ENCODE measurements around the gene FMO3.

Gene FMO3

DNA sequence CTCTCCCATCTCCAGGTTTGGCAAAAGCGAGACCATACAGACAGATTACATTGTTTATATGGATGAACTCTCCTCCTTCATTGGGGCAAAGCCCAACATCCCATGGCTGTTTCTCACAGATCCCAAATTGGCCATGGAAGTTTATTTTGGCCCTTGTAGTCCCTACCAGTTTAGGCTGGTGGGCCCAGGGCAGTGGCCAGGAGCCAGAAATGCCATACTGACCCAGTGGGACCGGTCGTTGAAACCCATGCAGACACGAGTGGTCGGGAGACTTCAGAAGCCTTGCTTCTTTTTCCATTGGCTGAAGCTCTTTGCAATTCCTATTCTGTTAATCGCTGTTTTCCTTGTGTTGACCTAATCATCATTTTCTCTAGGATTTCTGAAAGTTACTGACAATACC lies 26.4 kb downstream of the FMO3 start:
- ChIA-PET CTCF (no interaction called here), POLR2A (no interaction called here)
- TF ChIP-seq, protein P1, sequence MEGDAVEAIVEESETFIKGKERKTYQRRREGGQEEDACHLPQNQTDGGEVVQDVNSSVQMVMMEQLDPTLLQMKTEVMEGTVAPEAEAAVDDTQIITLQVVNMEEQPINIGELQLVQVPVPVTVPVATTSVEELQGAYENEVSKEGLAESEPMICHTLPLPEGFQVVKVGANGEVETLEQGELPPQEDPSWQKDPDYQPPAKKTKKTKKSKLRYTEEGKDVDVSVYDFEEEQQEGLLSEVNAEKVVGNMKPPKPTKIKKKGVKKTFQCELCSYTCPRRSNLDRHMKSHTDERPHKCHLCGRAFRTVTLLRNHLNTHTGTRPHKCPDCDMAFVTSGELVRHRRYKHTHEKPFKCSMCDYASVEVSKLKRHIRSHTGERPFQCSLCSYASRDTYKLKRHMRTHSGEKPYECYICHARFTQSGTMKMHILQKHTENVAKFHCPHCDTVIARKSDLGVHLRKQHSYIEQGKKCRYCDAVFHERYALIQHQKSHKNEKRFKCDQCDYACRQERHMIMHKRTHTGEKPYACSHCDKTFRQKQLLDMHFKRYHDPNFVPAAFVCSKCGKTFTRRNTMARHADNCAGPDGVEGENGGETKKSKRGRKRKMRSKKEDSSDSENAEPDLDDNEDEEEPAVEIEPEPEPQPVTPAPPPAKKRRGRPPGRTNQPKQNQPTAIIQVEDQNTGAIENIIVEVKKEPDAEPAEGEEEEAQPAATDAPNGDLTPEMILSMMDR (IDR thresholded peaks at IDR 0.05; ENCODE audit: insufficient read depth, low read length, missing control alignments), result no peak
- no peak for DNase-seq (ENCODE audit: low read depth, low spot score)
- no peak overlapping the region for H3K4me3 ChIP-seq (ENCODE audit: low read depth, low read length)

DNA sequence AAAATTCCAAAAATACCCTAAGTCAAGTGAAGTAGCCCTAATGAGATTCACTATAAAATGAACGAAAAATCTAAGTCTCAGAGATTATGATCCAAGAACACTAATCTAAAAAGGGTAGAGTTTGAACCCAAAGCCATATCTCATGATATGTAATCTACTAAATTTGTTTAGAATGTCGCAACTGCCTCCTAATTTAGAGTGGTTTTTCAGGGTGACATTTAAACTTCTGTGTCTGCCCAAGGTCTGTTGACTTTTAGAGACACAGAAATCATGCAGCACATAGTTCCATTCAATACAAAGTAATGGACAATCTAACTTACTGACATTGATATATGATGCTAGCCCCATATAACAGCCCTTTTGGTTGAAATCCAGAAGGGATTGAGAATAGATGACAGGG lies 28.9 kb downstream of the FMO3 start:
- no peak for DNase-seq (ENCODE audit: low read depth, low spot score)
- TF ChIP-seq, protein P1 (IDR thresholded peaks at IDR 0.05; ENCODE audit: insufficient read depth, low read length, missing control alignments), result no peak
- no peak overlapping the region for H3K4me3 ChIP-seq (ENCODE audit: low read depth, low read length)
- ChIA-PET CTCF (no interaction called here), POLR2A (no interaction called here)

GRCh38 chr1:171122299-171122698 lies 31.6 kb downstream of the FMO3 start:
- no peak overlapping the region for H3K4me3 ChIP-seq (ENCODE audit: low read depth, low read length)
- POLR2A ChIA-PET, result no interaction called here
- TF ChIP-seq, protein P1 (IDR thresholded peaks at IDR 0.05; ENCODE audit: insufficient read depth, low read length, missing control alignments), result no peak
- no peak for DNase-seq (ENCODE audit: low read depth, low spot score)
- CTCF ChIA-PET, result no interaction called here

GRCh38 chr1:171122893-171123292 lies 32.2 kb downstream of the FMO3 start:
- no peak overlapping the region for H3K4me3 ChIP-seq (ENCODE audit: low read depth, low read length)
- ChIA-PET POLR2A (no interaction called here), CTCF (no interaction called here)
- TF ChIP-seq, protein P1 (IDR thresholded peaks at IDR 0.05; ENCODE audit: insufficient read depth, low read length, missing control alignments), result no peak
- DNase-seq (ENCODE audit: low read depth, low spot score), result no peak

DNA sequence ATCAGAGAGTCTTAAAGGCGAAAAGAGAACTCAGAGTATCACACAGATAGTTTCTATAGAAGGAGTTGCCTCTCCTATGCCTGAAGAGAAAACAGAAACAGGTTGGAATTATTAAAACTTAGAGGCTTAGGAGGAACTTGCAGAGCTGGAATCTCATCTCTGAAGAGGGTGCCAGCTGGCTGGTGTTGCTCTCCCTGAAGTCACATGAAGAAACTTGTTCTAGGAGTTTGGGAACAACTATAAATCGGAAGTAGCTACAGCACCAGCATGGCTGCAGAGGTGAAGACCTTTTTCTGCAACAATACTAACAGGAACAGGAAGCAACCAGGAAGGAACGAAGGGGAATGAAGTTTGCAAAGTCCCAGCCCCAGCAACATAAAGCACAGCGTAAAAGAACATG lies 35.8 kb downstream of the FMO3 start:
- POLR2A ChIA-PET, result no interaction called here
- CTCF ChIA-PET, result no interaction called here
- H3K4me3 ChIP-seq (ENCODE audit: low read depth, low read length), result no peak overlapping the region
- TF ChIP-seq, protein P1 (IDR thresholded peaks at IDR 0.05; ENCODE audit: insufficient read depth, low read length, missing control alignments), result no peak
- DNase-seq (ENCODE audit: low read depth, low spot score), result no peak

DNA sequence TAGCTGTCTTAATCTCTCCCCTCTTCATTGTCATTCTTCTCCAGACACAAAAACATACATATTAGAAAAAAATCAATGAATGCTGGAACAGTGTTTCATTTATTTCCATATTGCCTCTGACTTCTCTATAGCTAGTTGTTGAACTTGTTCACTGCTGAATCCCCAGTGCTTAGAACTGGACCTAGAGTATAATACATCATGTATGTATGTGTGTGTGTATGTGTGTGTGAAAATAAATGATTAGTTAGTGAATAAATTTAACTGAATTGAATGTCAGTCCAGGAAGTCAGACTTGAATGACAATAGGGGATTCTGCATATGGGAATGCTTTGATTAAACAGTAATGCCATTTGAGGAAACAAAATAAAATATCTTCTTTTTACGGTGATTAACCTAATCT lies 36.4 kb downstream of the FMO3 start:
- ChIA-PET CTCF (no interaction called here), POLR2A (no interaction called here)
- DNase-seq (ENCODE audit: low read depth, low spot score), result no peak
- TF ChIP-seq, protein P1 (IDR thresholded peaks at IDR 0.05; ENCODE audit: insufficient read depth, low read length, missing control alignments), result no peak
- H3K4me3 ChIP-seq (ENCODE audit: low read depth, low read length), result no peak overlapping the region
